Measurements from ENCODE around the gene A3GALT2.

The A3GALT2 gene

GRCh38 chr1:33337441-33337840, 16.5 kb upstream of the A3GALT2 start:
- no peak for TF ChIP-seq CTCF (IDR thresholded peaks at IDR 0.05; ENCODE audit: control extremely low read depth, extremely low read depth, low read depth, missing control alignments)
- CTCF ChIA-PET = interaction anchor here (1.7 to 3.5 kb wide), 3 partner anchors 8 to 41 kb away, joined by 8 to 28 read pairs (median 9); no protein-coding TSS in a partner anchor
- DNase-seq (ENCODE audit: extremely low spot score) = no peak
- POLR2A ChIA-PET = no interaction called here

- no peak for DNase-seq (ENCODE audit: extremely low spot score)
- no peak for TF ChIP-seq CTCF (IDR thresholded peaks at IDR 0.05; ENCODE audit: control extremely low read depth, extremely low read depth, low read depth, missing control alignments)
- ChIA-PET POLR2A (no interaction called here), CTCF (interaction anchor here (1.1 to 1.7 kb wide), 2 partner anchors 38 to 41 kb away, joined by 6 to 8 read pairs; no protein-coding TSS in a partner anchor)
Measured at GRCh38 chr1:33336580-33336979, 15.7 kb upstream of the A3GALT2 start.

GRCh38 chr1:33335020-33335419, 14.1 kb upstream of the A3GALT2 start:
- DNase-seq (ENCODE audit: extremely low spot score) = no peak
- POLR2A ChIA-PET = interaction anchor here (0.5 kb wide), 1 partner anchor 241 kb away, joined by 4 read pairs; no protein-coding TSS in a partner anchor
- TF ChIP-seq CTCF (IDR thresholded peaks at IDR 0.05; ENCODE audit: control extremely low read depth, extremely low read depth, low read depth, missing control alignments) = no peak
- CTCF ChIA-PET = interaction anchor here (1.5 to 1.7 kb wide), 2 partner anchors 34 to 135 kb away, joined by 4 read pairs; no protein-coding TSS in a partner anchor

GRCh38 chr1:33334081-33334552, 13.2 kb upstream of the A3GALT2 start:
- no peak for DNase-seq (ENCODE audit: extremely low spot score)
- CTCF ChIA-PET = interaction anchor here (1.5 to 1.7 kb wide), 2 partner anchors 34 to 136 kb away, joined by 4 read pairs; no protein-coding TSS in a partner anchor
- POLR2A ChIA-PET = no interaction called here
- no peak for TF ChIP-seq CTCF (IDR thresholded peaks at IDR 0.05; ENCODE audit: control extremely low read depth, extremely low read depth, low read depth, missing control alignments)

GRCh38 chr1:33332881-33333280, 12.0 kb upstream of the A3GALT2 start:
- ChIA-PET CTCF (interaction anchor here (1.0 to 1.4 kb wide), 2 partner anchors 9 to 34 kb away, joined by 3 read pairs; no protein-coding TSS in a partner anchor), POLR2A (no interaction called here)
- TF ChIP-seq CTCF (IDR thresholded peaks at IDR 0.05; ENCODE audit: control extremely low read depth, extremely low read depth, low read depth, missing control alignments) = no peak
- DNase-seq (ENCODE audit: extremely low spot score) = no peak

- no peak for DNase-seq (ENCODE audit: extremely low spot score)
- ChIA-PET POLR2A (no interaction called here), CTCF (interaction anchor here (1.0 to 1.4 kb wide), 2 partner anchors 10 to 34 kb away, joined by 3 read pairs; no protein-coding TSS in a partner anchor)
- TF ChIP-seq CTCF (IDR thresholded peaks at IDR 0.05; ENCODE audit: control extremely low read depth, extremely low read depth, low read depth, missing control alignments) = no peak
Measured at GRCh38 chr1:33332357-33332789, 11.5 kb upstream of the A3GALT2 start.
